HepG2 (cell line): ENCODE measurements around the gene SLAIN2. TPM values are rescaled to one million over a fixed set of nuclear protein-coding genes. Genes with fewer than 3 reads are reported as not detected.

Experiments
- ELF1 ChIP-seq: sonication (generic); formaldehyde crosslinking; IDR thresholded peaks from 2 replicates; pipeline ENCODE4 v1.4.0; 2020; ENCODE audit warnings: missing genetic modification reagents
- FOXK1 ChIP-seq: sonication (generic); formaldehyde crosslinking; IDR thresholded peaks from 2 replicates; pipeline ENCODE4 v1.4.0; 2020; ENCODE audit warnings: low read depth, missing genetic modification reagents, borderline replicate concordance
- GLI4 ChIP-seq: sonication (generic); formaldehyde crosslinking; IDR thresholded peaks from 2 replicates; pipeline ENCODE4 v1.5.1; 2020; ENCODE audit warnings: missing genetic modification reagents, mild to moderate bottlenecking, moderate library complexity, borderline replicate concordance
- KLF16 ChIP-seq, 2 experiments: sonication (generic) in 1 of 2; formaldehyde crosslinking in 1 of 2; IDR thresholded peaks; 2 replicates each; pipeline versions ENCODE4 v1.6.1 to v1.8.0; 2016 to 2023; ENCODE audit warnings: missing genetic modification reagents in 2 of 2, missing compliant biosample characterization in 1 of 2
- MAF1 ChIP-seq: sonication (generic); formaldehyde crosslinking; IDR thresholded peaks from 2 replicates; pipeline ENCODE4 v1.5.0; 2020; ENCODE audit warnings: missing genetic modification reagents, borderline replicate concordance
- MBD4 ChIP-seq: IDR thresholded peaks from 2 replicates; pipeline ENCODE4 v1.6.1; 2012; ENCODE audit warnings: low read length, inconsistent platforms, borderline replicate concordance
- MTA3 ChIP-seq: sonication (generic); formaldehyde crosslinking; IDR thresholded peaks from 2 replicates; pipeline ENCODE4 v1.4.0; 2020; ENCODE audit warnings: missing genetic modification reagents
- STAT5B ChIP-seq: sonication (generic); formaldehyde crosslinking; IDR thresholded peaks from 2 replicates; pipeline ENCODE4 v1.4.0; 2020; ENCODE audit warnings: missing genetic modification reagents
- TEF ChIP-seq: sonication (generic); formaldehyde crosslinking; IDR thresholded peaks from 2 replicates; pipeline ENCODE4 v1.5.0; 2020; ENCODE audit warnings: missing genetic modification reagents
- TFDP1 ChIP-seq: IDR thresholded peaks from 2 replicates; pipeline ENCODE4 v1.6.1; 2016; ENCODE audit warnings: missing compliant biosample characterization, missing genetic modification reagents, borderline replicate concordance
- ZBTB7A ChIP-seq: sonication (generic); formaldehyde crosslinking; IDR thresholded peaks from 2 replicates; pipeline ENCODE4 v1.8.0; 2022; ENCODE audit warnings: mild to moderate bottlenecking, missing genetic modification reagents
- ZNF12 ChIP-seq: sonication (generic); formaldehyde crosslinking; IDR thresholded peaks from 2 replicates; pipeline ENCODE4 v1.5.0; 2020; ENCODE audit warnings: missing genetic modification reagents
- ZNF232 ChIP-seq: sonication (generic); formaldehyde crosslinking; IDR thresholded peaks from 2 replicates; pipeline ENCODE4 v1.4.0; 2020; ENCODE audit warnings: missing genetic modification reagents, borderline replicate concordance
- ZNF281 ChIP-seq: sonication (generic); formaldehyde crosslinking; IDR thresholded peaks from 2 replicates; pipeline ENCODE4 v1.4.0; 2020; ENCODE audit warnings: missing genetic modification reagents, borderline replicate concordance
- ZNF446 ChIP-seq: sonication (generic); formaldehyde crosslinking; IDR thresholded peaks from 2 replicates; pipeline ENCODE4 v1.5.0; 2020; ENCODE audit warnings: mild to moderate bottlenecking, missing genetic modification reagents
- ZNF674 ChIP-seq: sonication (generic); formaldehyde crosslinking; IDR thresholded peaks from 2 replicates; pipeline ENCODE4 v1.5.0; 2020; ENCODE audit warnings: low read depth, mild to moderate bottlenecking, missing genetic modification reagents
- ZNF724P ChIP-seq: sonication (generic); formaldehyde crosslinking; IDR thresholded peaks from 2 replicates; pipeline ENCODE4 v1.8.0; 2022; ENCODE audit warnings: missing genetic modification reagents, borderline replicate concordance
- polyA plus RNA-seq, 8 experiments: library from polyadenylated mRNA; depleted of rRNA in 3 of 8; stranded (reverse) in 7 of 8; unstranded in 1 of 8; fragments of >200 nt; fragmentation: Illumina TruSeq in 4 of 8; extraction: Trizol in 4 of 8; gene quantifications; 2 replicates each; pipeline versions ENCODE4 v1.2.1 to v1.2.3, GENCODE V29; 2011 to 2016; ENCODE audit warnings: low read depth in 4 of 8, missing spikeins in 1 of 8, mixed read lengths in 1 of 8; ENCODE audit not compliant: insufficient read depth in 1 of 8
- total RNA-seq, 5 experiments: library from RNA; depleted of rRNA; stranded (reverse); fragments of >200 nt; fragmentation: Illumina TruSeq; extraction: Trizol; gene quantifications; 2 replicates each; pipeline ENCODE4 v1.2.3, GENCODE V29; 2016; ENCODE audit warnings: low read depth in 1 of 5
- TF ChIP-seq, protein P1 (sequence below): sonication (generic); formaldehyde crosslinking; IDR thresholded peaks from 2 replicates; pipeline ENCODE4 v1.4.0; 2020; ENCODE audit warnings: missing genetic modification reagents
- TF ChIP-seq, protein P2 (sequence below): IDR thresholded peaks from 2 replicates; pipeline ENCODE4 v1.6.1; 2016

SLAIN2 gene
- total and polyA plus RNA-seq, 2 of the 13 experiments (the other 11 are each of a cell fraction or from before 2014, with no cell fraction given) = 20.7 to 22.5 TPM

DNA sequence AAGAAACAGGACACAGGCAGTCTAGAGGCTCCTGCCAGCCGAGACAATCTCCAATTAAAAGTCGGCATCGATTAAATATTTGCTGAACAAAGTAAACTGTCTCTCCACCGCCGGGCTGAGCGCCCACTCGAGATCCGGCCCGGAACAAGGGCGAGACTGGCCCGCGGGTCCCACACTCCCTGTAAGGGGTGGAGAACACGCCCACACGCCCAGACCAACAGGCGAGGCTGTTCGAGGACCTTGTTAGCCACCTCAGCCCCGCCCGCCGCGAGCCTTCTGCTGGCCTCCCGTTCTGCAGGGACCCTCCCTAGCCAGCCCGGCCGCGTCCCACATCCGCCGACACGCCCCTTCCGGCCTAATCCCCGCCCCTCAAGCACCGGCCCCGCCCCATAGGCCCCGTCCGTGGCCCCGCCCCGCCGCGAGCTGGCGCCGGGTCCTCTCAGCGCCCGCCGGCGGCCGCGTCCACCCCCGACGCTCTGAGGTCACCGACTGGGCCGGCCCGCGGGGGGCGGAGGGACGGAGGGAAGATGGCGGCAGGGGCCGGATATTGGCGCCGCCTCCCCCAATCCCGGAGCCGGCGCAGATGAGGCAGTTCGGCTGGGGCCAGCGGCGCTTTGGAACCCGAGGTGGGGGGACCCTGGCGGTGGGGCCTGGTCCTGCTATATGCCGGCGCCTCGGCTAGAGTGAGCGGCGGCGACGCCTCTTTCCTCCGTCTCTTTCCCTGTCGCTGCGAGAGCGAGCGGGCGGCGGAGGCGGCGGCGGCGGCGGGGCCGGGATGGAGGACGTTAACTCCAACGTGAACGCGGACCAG is at the start of gene SLAIN2 (continued):
- TF ChIP-seq ZNF674 (CRISPR knock-in tag) (no peak), FOXK1 (CRISPR knock-in tag) (no peak), ZNF724P (CRISPR knock-in tag) (no peak), ZNF232 (CRISPR knock-in tag) (peak; percentile 63; the same call in 1 of the 2 replicates), MBD4 (no peak), ZNF281 (no peak; the same call in 1 of the 2 replicates), ZNF446 (no peak), ELF1 (CRISPR knock-in tag) (no peak), MAF1 (CRISPR knock-in tag) (no peak; the same call in 1 of the 2 replicates), TFDP1 (peak; percentile 36; the same call in 1 of the 2 replicates), KLF16 (CRISPR knock-in tag; IDR thresholded peaks at IDR 0.05) (peak in 1 of 2 experiments; percentile 22; a peak in 1 of 4 replicates), STAT5B (CRISPR knock-in tag) (0 out of 2 replicates have a peak, but pooled peaks have one; percentile 14), TEF (CRISPR knock-in tag) (no peak), MTA3 (CRISPR knock-in tag) (no peak), ZNF12 (CRISPR knock-in tag) (no peak), ZBTB7A (CRISPR knock-in tag) (no peak), GLI4 (CRISPR knock-in tag) (no peak)
- TF ChIP-seq, protein P1, sequence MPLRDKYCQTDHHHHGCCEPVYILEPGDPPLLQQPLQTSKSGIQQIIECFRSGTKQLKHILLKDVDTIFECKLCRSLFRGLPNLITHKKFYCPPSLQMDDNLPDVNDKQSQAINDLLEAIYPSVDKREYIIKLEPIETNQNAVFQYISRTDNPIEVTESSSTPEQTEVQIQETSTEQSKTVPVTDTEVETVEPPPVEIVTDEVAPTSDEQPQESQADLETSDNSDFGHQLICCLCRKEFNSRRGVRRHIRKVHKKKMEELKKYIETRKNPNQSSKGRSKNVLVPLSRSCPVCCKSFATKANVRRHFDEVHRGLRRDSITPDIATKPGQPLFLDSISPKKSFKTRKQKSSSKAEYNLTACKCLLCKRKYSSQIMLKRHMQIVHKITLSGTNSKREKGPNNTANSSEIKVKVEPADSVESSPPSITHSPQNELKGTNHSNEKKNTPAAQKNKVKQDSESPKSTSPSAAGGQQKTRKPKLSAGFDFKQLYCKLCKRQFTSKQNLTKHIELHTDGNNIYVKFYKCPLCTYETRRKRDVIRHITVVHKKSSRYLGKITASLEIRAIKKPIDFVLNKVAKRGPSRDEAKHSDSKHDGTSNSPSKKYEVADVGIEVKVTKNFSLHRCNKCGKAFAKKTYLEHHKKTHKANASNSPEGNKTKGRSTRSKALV = no peak
- TF ChIP-seq, protein P2, sequence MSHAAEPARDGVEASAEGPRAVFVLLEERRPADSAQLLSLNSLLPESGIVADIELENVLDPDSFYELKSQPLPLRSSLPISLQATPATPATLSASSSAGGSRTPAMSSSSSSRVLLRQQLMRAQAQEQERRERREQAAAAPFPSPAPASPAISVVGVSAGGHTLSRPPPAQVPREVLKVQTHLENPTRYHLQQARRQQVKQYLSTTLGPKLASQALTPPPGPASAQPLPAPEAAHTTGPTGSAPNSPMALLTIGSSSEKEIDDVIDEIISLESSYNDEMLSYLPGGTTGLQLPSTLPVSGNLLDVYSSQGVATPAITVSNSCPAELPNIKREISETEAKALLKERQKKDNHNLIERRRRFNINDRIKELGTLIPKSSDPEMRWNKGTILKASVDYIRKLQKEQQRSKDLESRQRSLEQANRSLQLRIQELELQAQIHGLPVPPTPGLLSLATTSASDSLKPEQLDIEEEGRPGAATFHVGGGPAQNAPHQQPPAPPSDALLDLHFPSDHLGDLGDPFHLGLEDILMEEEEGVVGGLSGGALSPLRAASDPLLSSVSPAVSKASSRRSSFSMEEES (CRISPR knock-in tag) = no peak
